ENCODE data around the gene CNNM1.

DNA sequence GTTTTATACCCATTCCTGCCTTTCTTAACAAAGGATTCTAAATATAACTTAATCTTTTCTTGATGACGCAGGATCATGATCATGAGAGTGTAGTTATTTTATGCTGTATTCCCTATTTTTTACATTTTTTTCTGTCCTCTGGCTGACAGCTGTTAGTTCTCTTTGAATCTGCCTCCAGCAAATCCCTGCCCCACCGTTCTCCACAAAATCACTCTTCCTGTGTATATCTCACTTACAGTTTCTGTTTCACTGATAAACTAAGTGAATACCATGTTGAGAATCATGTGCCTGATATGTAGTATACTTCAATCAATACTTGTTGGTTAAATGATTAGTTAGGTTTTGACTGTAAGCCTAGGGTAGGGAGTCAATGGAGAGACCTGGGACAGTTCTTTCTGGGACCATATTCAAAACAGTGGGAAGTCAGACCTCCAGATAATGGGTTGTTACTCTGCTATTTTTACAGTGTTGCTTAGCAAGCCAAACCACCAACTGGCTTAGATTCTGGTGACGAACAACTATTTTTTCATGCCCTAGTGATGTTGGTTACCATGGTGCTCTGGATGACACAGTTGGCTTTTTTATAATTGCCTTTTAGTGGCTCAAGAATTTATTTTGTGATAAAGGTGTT lies 12.8 kb downstream of the CNNM1 start:
- TF ChIP-seq POLR2A (IDR thresholded peaks at IDR 0.05), result no peak
- TF ChIP-seq, protein P1, sequence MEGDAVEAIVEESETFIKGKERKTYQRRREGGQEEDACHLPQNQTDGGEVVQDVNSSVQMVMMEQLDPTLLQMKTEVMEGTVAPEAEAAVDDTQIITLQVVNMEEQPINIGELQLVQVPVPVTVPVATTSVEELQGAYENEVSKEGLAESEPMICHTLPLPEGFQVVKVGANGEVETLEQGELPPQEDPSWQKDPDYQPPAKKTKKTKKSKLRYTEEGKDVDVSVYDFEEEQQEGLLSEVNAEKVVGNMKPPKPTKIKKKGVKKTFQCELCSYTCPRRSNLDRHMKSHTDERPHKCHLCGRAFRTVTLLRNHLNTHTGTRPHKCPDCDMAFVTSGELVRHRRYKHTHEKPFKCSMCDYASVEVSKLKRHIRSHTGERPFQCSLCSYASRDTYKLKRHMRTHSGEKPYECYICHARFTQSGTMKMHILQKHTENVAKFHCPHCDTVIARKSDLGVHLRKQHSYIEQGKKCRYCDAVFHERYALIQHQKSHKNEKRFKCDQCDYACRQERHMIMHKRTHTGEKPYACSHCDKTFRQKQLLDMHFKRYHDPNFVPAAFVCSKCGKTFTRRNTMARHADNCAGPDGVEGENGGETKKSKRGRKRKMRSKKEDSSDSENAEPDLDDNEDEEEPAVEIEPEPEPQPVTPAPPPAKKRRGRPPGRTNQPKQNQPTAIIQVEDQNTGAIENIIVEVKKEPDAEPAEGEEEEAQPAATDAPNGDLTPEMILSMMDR (IDR thresholded peaks at IDR 0.05), result no peak
